Tibial nerve (tissue), 3 donors: ENCODE measurements around the gene CTNNA3.

Experiments
- CTCF ChIP-seq, 5 experiments: fragments of 200-600 bp in 3 of 5; fragments of 450-650 bp in 2 of 5; sonication (generic) in 3 of 5; IDR thresholded peaks; one replicate each; pipeline ENCODE4 v1.5.1; 2016 to 2019; ENCODE audit warnings: antibody characterized with exemption in 5 of 5, mild to moderate bottlenecking in 3 of 5, moderate library complexity in 2 of 5
- POLR2A ChIP-seq, 2 donors: fragments of 450-650 bp; IDR thresholded peaks; one replicate each; pipeline ENCODE4 v1.6.1; 2017; ENCODE audit warnings: antibody characterized with exemption in 2 of 2, mild to moderate bottlenecking in 2 of 2, moderate library complexity in 2 of 2

GRCh38 chr10:66695046-66695445 is 1000.9 kb downstream of the CTNNA3 start:
- TF ChIP-seq CTCF (IDR thresholded peaks at IDR 0.05) (no peak), POLR2A (IDR thresholded peaks at IDR 0.05) (no peak)
